Glutamatergic neuron (in vitro differentiated cells): ENCODE measurements around the gene FUT3. TPM values are rescaled to one million over a fixed set of nuclear protein-coding genes. Genes with fewer than 3 reads are reported as not detected.
"Not testable (repeated sequence)": the region's sequence is repeated elsewhere in the genome, so short reads cannot be mapped to it uniquely, and the experiment has no call there.

Experiments used
- DNase-seq: peaks from one replicate; pipeline ENCODE4 v3.0.0; 2022
- H3K27ac Mint-ChIP-seq: one replicate; pipeline ENCODE4 v1.8.0; 2020; ENCODE audit warnings: mild to moderate bottlenecking, mixed read lengths, inconsistent platforms; ENCODE audit not compliant: unreplicated experiment
- H3K27me3 Mint-ChIP-seq: one replicate; pipeline ENCODE4 v1.8.0; 2020; ENCODE audit warnings: mild to moderate bottlenecking, moderate library complexity, mixed read lengths, inconsistent platforms; ENCODE audit not compliant: unreplicated experiment
- H3K36me3 Mint-ChIP-seq: one replicate; pipeline ENCODE4 v1.8.0; 2020; ENCODE audit warnings: mild to moderate bottlenecking, mixed read lengths, inconsistent platforms; ENCODE audit not compliant: unreplicated experiment
- H3K4me1 Mint-ChIP-seq: one replicate; pipeline ENCODE4 v1.8.0; 2020; ENCODE audit warnings: mild to moderate bottlenecking, low read depth, mixed read lengths, inconsistent platforms; ENCODE audit not compliant: unreplicated experiment
- H3K4me3 Mint-ChIP-seq: one replicate; pipeline ENCODE4 v1.8.0; 2020; ENCODE audit warnings: mild to moderate bottlenecking, mixed read lengths, inconsistent platforms; ENCODE audit not compliant: unreplicated experiment
- H3K9me3 Mint-ChIP-seq: one replicate; pipeline ENCODE4 v1.8.0; 2020; ENCODE audit warnings: mild to moderate bottlenecking, moderate library complexity, mixed read lengths, inconsistent platforms; ENCODE audit not compliant: unreplicated experiment
- total RNA-seq: library from RNA; stranded (reverse); fragmentation: NEBNext Ultra II Directional; extraction: Animal tissue kit (Norgen Biotek cat#: 25700); gene quantifications from one replicate; pipeline ENCODE4 v1.2.1, GENCODE V29; 2021; ENCODE audit not compliant: unreplicated experiment
- TF ChIP-seq, protein P1 (sequence below): fragments of 200-600 bp; sonication (generic); IDR thresholded peaks from one replicate; pipeline ENCODE4 v1.5.0; 2021; ENCODE audit not compliant: partially characterized antibody, unreplicated experiment

The FUT3 gene
- total RNA-seq, 1 donor from 2014 or later = not detected

DNA sequence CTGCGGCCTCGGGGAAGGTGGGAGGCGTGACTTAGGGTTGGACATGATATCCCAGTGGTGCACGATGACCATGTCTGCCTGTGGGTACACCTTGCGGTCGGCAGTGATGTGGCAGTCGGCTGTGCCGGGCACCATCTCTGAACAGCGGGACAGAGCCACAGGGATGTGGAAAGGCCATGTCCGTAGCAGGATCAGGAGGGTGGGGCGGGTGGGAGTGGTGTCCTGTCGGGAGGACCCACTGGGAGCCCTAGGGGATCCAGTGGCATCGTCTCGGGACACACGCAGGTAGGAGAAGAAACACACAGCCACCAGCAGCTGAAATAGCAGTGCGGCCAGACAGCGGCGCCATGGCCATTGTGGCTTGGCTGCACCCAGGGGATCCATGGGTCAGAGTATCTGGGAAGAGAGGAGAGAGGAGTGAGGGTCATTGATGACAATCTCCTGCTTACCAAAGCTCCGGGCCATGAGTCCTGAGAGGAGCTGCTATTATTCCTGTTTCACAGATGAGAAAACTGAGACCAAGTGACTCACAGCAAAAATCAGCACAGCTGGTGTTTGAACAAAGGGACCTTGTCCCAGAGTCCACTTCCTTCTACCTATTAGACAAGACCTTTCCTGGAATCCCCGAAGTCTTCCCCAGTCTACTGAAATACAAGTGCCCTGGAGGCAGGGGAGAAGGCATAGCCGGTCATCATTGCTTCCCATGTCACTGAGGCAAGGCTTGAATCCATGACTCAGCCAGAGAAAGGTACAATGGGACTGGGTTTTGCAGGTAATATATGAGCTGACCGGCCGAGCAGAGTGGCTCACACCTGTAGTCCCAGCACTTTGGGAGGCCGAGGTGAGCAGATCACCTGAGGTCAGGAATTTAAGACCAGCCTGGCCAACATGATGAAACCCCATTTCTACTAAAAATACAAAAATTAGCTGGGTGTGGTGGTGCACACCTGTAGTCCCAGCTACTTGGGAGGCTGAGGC lies 6.5 kb downstream of the FUT3 start:
- Mint-ChIP-seq H3K4me1 (no peaks in the 10 kb centered on the region), H3K4me3 (no peak overlapping the region), H3K9me3 (no peaks in the 10 kb centered on the region), H3K27ac (no peak overlapping the region), H3K27me3 (no peaks in the 10 kb centered on the region), H3K36me3 (no peaks in the 10 kb centered on the region)
- DNase-seq = no peak
- TF ChIP-seq, protein P1, sequence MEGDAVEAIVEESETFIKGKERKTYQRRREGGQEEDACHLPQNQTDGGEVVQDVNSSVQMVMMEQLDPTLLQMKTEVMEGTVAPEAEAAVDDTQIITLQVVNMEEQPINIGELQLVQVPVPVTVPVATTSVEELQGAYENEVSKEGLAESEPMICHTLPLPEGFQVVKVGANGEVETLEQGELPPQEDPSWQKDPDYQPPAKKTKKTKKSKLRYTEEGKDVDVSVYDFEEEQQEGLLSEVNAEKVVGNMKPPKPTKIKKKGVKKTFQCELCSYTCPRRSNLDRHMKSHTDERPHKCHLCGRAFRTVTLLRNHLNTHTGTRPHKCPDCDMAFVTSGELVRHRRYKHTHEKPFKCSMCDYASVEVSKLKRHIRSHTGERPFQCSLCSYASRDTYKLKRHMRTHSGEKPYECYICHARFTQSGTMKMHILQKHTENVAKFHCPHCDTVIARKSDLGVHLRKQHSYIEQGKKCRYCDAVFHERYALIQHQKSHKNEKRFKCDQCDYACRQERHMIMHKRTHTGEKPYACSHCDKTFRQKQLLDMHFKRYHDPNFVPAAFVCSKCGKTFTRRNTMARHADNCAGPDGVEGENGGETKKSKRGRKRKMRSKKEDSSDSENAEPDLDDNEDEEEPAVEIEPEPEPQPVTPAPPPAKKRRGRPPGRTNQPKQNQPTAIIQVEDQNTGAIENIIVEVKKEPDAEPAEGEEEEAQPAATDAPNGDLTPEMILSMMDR = no peak

DNA sequence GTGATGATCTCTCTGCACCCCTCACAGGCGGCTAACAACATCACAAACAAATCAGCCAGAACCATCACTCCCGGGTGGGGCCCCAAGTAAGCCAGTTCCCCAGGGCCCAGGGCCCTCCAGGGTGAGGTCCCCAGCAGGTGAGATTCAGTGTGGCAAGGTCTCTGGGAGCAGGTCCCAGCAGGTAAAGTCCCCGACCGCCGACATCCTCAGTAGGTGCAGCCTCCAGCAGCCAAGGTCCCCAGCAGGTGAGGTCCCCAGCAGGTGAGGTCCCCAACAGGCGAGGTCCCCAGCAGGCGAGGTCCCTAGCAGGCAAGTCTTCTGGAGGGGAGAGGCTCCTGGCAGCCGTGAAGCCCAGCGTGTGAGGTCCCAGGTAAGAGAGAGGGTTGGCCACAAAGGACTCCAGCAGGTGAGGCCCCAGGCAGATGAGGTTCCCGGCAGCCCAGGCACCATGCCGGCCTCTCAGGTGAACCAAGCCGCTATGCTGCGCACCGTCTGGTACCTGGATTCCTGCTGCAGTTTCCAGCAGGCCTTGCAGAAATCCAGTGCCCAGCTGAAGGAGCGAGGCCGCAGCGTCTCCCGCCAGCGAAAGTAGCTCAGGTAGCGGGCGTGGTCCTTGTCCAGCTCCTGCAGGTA lies 7.8 kb downstream of the FUT3 start:
- Mint-ChIP-seq H3K4me1 (no peaks in the 10 kb centered on the region), H3K27ac (no peak overlapping the region), H3K9me3 (no peaks in the 10 kb centered on the region), H3K27me3 (no peaks in the 10 kb centered on the region), H3K4me3 (no peak overlapping the region), H3K36me3 (no peaks in the 10 kb centered on the region)
- DNase-seq = no peak
- TF ChIP-seq, protein P1 = no peak

DNA sequence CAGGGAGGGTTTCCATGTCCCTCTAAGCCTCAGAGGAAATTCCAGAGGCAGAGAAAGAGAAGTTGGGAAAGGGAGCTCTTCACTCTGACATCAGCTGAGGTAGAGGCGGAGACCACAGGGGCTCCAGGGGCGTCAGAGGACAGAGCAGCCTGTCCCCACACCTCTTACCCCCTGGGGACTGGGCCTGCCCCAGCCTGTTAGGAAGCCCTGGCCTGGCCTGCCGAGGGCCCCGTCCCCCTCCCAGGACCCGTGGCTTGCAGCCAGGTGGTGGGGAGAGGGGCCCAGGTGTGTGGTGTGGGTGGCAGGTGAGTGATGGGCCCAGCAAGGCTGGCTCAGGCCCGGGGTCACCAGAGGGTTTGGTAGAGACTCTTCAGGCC lies 9.5 kb downstream of the FUT3 start:
- not testable (repeated sequence) for H3K4me3 Mint-ChIP-seq, H3K27me3 Mint-ChIP-seq, H3K27ac Mint-ChIP-seq, DNase-seq, H3K9me3 Mint-ChIP-seq, H3K4me1 Mint-ChIP-seq, H3K36me3 Mint-ChIP-seq

DNA sequence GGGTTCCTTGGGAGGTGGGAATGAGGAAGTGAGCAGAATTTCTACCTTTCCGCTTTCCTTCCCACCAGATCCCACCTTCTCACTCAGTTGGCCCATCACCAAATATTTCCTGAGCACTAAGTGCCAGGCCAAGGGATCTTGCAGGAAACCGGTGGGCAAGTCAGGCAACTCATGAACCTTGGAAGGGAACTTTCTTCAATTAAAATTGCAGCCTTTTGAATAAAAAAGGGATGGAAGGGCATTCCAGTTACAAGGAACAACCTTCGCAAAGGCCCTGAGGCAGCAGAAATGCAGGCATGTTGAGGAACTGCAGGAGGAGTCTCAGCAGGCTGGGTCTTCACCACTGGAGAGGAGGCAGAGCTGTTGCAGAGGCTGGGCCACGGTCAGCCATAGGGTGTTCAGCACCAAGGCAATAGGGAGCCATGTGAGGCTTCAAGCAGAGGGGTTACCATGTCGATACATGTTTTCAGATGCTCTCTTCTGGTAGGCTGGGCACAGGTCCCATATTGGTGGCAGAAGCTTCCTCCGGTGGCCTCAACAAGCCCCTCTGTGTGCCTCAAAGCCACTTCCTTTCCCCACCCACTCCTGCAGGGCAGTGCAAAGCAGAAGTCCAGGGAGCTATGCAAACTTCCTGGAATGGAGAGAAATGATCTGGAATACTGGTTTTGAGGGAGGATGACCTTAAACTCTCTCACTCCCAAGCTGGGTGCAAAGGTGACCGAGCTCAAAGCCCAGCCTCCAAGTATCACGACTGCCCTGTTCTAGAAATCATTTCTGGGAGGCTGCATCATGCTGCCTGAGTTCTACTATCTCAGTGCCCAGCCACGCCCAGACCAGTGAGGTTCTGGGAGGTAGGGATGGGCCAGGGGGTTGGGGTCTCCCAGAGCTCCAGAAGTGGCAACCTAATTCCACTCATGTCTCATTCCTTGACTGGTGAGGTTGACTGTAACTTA lies 11.9 kb downstream of the FUT3 start, which contains the start of gene FUT6:
FUT6 (minus strand) TSS at position 638 of the 953 bp plus-strand sequence. CDS start 7,135 bp downstream, outside the sequence.
- Mint-ChIP-seq H3K27me3 (no peaks in the 10 kb centered on the region), H3K4me1 (no peaks in the 10 kb centered on the region), H3K9me3 (no peaks in the 10 kb centered on the region), H3K27ac (no peak within 1 kb of the TSS), H3K36me3 (no peaks in the 10 kb centered on the region), H3K4me3 (no peak within 1 kb of the TSS)
- TF ChIP-seq, protein P1 = no peak
- DNase-seq = no peak
